Pancreas (tissue), 10 donors: ENCODE results near the gene ARPP19. TPM values are rescaled to one million over a fixed set of nuclear protein-coding genes. Genes with fewer than 3 reads are reported as not detected.

Experiments used
- ATAC-seq, 4 donors: fragments of 200-7000 bp; cut with Tn5 transposase; one replicate each; pipeline versions ENCODE4 v1.8.0 to v1.9.1; 2020; ENCODE audit warnings: mild to moderate bottlenecking in 4 of 4, moderate library complexity in 4 of 4
- DNase-seq, 6 donors: peaks; one replicate each; pipeline ENCODE4 v3.0.0-alpha.2; 2020
- FAIRE-seq: peaks from 2 replicates; lab custom pipeline; 2012; peaks lifted over from hg19 to GRCh38; lab: Jason Lieb, UNC
- H3K27ac ChIP-seq, 4 donors: fragments of 200-600 bp; sonication (generic); 1 replicate in 3 of 4; 2 replicates in 1 of 4; pipeline versions ENCODE4 v1.5.0 to v1.8.0; 2020
- H3K27me3 ChIP-seq, 4 donors: fragments of 200-600 bp; one replicate each; pipeline ENCODE4 v1.8.0; 2021
- H3K36me3 ChIP-seq, 3 donors: fragments of 200-600 bp; sonication (generic) in 1 of 3; one replicate each; pipeline versions ENCODE4 v1.5.0 to v1.8.0; 2020 to 2021
- H3K4me1 ChIP-seq, 3 donors: fragments of 200-600 bp; one replicate each; pipeline ENCODE4 v1.8.0; 2021
- H3K4me3 ChIP-seq, 4 donors: fragments of 200-600 bp; sonication (generic) in 2 of 4; one replicate each; pipeline versions ENCODE4 v1.5.0 to v1.8.0; 2020 to 2021
- H3K9me3 ChIP-seq, 4 donors: fragments of 200-600 bp; one replicate each; pipeline ENCODE4 v1.8.0; 2021
- CTCF ChIP-seq, 4 donors: fragments of 200-600 bp; sonication (generic) in 3 of 4; IDR thresholded peaks; one replicate each; pipeline versions ENCODE4 v1.5.0 to v1.8.0; 2021; ENCODE audit warnings: antibody characterized with exemption in 4 of 4
- WGBS, 2 donors: extraction: QIAGEN DNeasy Blood & Tissue Kit; methylation state at CpG; one replicate each; pipeline ENCODE4 v1.1.7; 2013; 5-methylcytosine and 5-hydroxymethylcytosine counted together
- intact Hi-C, 3 donors: fragments of 100-400 bp; cut with DNase I; formaldehyde crosslinking; loops; one replicate each; pipeline versions ENCODE4 v1.11.1 to v1.14.2; 2022
- polyA plus RNA-seq, 2 donors: library from polyadenylated mRNA; stranded (reverse); fragments of 200-250 nt; gene quantifications; one replicate each; pipeline ENCODE4 v1.2.3, GENCODE V29; 2013
- total RNA-seq, 6 donors: library from RNA; stranded (reverse); fragmentation: NEBNext Ultra II Directional in 4 of 6; extraction: Animal tissue kit (Norgen Biotek cat#: 25700) in 4 of 6; gene quantifications; one replicate each; pipeline versions ENCODE4 v1.2.1 to v1.2.4, GENCODE V29; 2021 to 2023
- donor health status: healthy with polysubstance abuse.
- donor health status: DM: no; HTN: no; CAD: no; lungs with moderate emphysema.
- donor health status: DM: no; HTN: no; CAD: no.
- donor health status: control.
- donor health status: control.
- donor health status: Bipolar disorder and iron deficiency.
- donor health status: DM: yes; HTN: yes; CAD: no.
- donor health status: DM: no; HTN: no; CAD: no.
- donor health status: DM: no; HTN: no; CAD: no.
- donor health status: DM: yes; HTN: yes; CAD: no.

The ARPP19 gene
- total and polyA plus RNA-seq, 8 donors = 11.4 to 73.3 (median 37.2) TPM

- intact Hi-C loops = no loop called here
- TF ChIP-seq CTCF (IDR thresholded peaks at IDR 0.05) = no peak
- no peaks in the 10 kb centered on the region for H3K9me3 ChIP-seq
- H3K36me3 ChIP-seq = no peaks in the 10 kb centered on the region
- ATAC-seq (no peak), FAIRE-seq (no peak), DNase-seq (no peak)
- no peak overlapping the region for H3K4me3 ChIP-seq
- peaks cover 7 to 17% (median 14%) of the 10 kb centered on the region in 3 donors for H3K4me1 ChIP-seq
- H3K27me3 ChIP-seq = no peaks in the 10 kb centered on the region
- H3K27ac ChIP-seq = no peak overlapping the region
- WGBS, 2 donors = 90% methylated on average over 6 of the region's 6 CpGs
These were observed 9.8 kb downstream of the ARPP19 start for GRCh38 chr15:52559022-52559421.

- Histone ChIP-seq H3K36me3 (no peaks in the 10 kb centered on the region), H3K27me3 (no peaks in the 10 kb centered on the region), H3K4me1 (peaks cover under 1 to 10% (median 10%) of the 10 kb centered on the region in 3 donors), H3K27ac (no peak overlapping the region), H3K4me3 (no peak overlapping the region), H3K9me3 (no peaks in the 10 kb centered on the region)
- ATAC-seq = peak; percentile 35 to 56 (median 42)
- WGBS, 2 donors = 92 to 93% methylated on average over 5 of the region's 5 CpGs
- TF ChIP-seq CTCF (IDR thresholded peaks at IDR 0.05) = no peak
- DNase-seq = no peak
- intact Hi-C loops = no loop called here
- FAIRE-seq = no peak
These were observed 10.6 kb downstream of the ARPP19 start for GRCh38 chr15:52558196-52558595.

- FAIRE-seq (no peak), DNase-seq (no peak), ATAC-seq (no peak)
- TF ChIP-seq CTCF (IDR thresholded peaks at IDR 0.05) = no peak
- no peak overlapping the region for H3K27ac ChIP-seq
- no peaks in the 10 kb centered on the region for H3K36me3 ChIP-seq
- intact Hi-C loops = no loop called here
- H3K4me3 ChIP-seq = no peak overlapping the region
- H3K9me3 ChIP-seq = no peaks in the 10 kb centered on the region
- H3K27me3 ChIP-seq = no peaks in the 10 kb centered on the region
- peaks cover 0 to 10% (median 10%) of the 10 kb centered on the region in 3 donors for H3K4me1 ChIP-seq
These were observed 11.6 kb downstream of the ARPP19 start for GRCh38 chr15:52557274-52557641.

- WGBS, 2 donors = 72 to 89% methylated on average over 3 of the region's 3 CpGs
These were observed 12.1 kb downstream of the ARPP19 start for GRCh38 chr15:52556524-52557273.

More at GRCh38 chr15:52556524-52557273, 12.1 kb downstream of the ARPP19 start:
- ATAC-seq (no peak), DNase-seq (no peak), FAIRE-seq (no peak)
- Histone ChIP-seq H3K36me3 (no peaks in the 10 kb centered on the region), H3K4me1 (peaks cover 0 to 10% (median 10%) of the 10 kb centered on the region in 3 donors), H3K27ac (no peak overlapping the region), H3K4me3 (no peak overlapping the region), H3K9me3 (no peaks in the 10 kb centered on the region), H3K27me3 (no peaks in the 10 kb centered on the region)
- TF ChIP-seq CTCF (IDR thresholded peaks at IDR 0.05) = no peak
- intact Hi-C loops = no loop called here
